Astrocyte of the spinal cord (primary cell): ENCODE measurements around the gene TNFRSF17.
"Not testable (repeated sequence)": the region's sequence is repeated elsewhere in the genome, so short reads cannot be mapped to it uniquely, and the experiment has no call there.

Source experiments
- DNase-seq: peaks from one replicate; pipeline ENCODE4 v3.0.0; 2011; ENCODE audit warnings: low read depth, low spot score
- H3K4me3 ChIP-seq: 2 replicates; pipeline ENCODE4 v1.5.1; 2011; ENCODE audit warnings: low read depth, mild to moderate bottlenecking, low read length, moderate library complexity
- CTCF ChIP-seq: IDR thresholded peaks from 2 replicates; pipeline ENCODE4 v1.5.1; 2012; ENCODE audit warnings: low read depth, mild to moderate bottlenecking, low read length, inconsistent platforms
- in situ Hi-C: cut with HindIII; loops from 2 replicates; pipeline ENCODE4 v1.10.0; 2017; ENCODE audit warnings: low sequenced_read_pairs

Gene TNFRSF17

DNA sequence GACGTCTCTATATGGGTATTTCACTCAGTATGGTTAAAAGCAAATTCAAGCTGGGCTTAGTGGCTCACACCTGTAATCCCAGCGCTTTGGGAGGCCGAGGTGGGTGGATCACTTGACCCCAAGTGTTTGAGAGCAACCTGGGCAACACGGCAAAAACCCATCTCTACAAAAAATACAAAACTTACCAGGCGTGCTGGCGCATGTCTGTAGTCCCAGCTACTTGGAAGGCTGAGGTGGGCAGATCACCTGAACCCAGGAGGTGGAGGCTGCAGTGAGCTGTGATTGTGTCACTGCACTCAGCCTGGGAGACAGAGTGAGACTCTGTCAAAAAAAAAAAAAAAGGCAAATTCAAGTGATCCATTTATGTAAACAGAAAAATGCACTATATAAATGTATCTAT, 1.3 kb upstream of the TNFRSF17 start:
- TF ChIP-seq CTCF: no peak
- in situ Hi-C loops: no loop called here
- no peak for DNase-seq
- no peak overlapping the region for H3K4me3 ChIP-seq

DNA sequence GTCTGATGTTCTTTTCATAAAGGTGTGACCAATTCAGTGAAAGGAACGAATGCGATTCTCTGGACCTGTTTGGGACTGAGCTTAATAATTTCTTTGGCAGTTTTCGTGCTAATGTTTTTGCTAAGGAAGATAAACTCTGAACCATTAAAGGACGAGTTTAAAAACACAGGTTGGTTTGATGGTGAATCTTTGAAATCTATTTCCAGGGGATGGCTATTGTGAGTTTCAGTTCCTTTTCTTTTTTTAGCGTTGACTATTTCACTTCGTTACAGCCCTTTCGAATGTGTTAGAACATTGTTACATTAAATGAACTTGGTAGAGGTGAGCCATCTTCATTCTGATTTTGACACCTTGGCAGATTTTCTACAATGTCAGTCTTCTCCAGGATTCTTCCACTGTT, 1.2 kb downstream of the TNFRSF17 start:
- DNase-seq: no peak
- in situ Hi-C loops: no loop called here
- H3K4me3 ChIP-seq: no peak overlapping the region
- TF ChIP-seq CTCF: no peak

DNA sequence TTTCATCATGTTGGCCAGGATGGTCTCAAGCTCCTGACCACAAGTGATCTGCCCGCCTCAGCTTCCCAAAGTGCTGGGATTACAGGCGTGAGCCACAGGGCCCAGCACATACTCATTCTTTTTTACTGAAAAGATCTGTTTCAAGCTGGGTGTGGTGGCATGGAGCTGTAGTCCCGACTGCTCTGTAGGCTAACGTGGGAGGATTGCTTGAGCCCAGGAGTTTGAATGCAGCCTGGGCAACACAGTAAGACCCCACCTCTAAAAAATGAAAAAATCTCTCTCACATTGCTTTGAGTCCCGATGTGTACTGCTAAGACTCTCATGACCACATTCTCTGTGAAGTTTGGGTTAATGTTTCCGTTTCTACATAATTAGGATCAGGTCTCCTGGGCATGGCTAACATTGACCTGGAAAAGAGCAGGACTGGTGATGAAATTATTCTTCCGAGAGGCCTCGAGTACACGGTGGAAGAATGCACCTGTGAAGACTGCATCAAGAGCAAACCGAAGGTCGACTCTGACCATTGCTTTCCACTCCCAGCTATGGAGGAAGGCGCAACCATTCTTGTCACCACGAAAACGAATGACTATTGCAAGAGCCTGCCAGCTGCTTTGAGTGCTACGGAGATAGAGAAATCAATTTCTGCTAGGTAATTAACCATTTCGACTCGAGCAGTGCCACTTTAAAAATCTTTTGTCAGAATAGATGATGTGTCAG, 2.3 kb downstream of the TNFRSF17 start:
- no peak for DNase-seq
- no peak overlapping the region for H3K4me3 ChIP-seq
- in situ Hi-C loops: no loop called here
- TF ChIP-seq CTCF: no peak

DNA sequence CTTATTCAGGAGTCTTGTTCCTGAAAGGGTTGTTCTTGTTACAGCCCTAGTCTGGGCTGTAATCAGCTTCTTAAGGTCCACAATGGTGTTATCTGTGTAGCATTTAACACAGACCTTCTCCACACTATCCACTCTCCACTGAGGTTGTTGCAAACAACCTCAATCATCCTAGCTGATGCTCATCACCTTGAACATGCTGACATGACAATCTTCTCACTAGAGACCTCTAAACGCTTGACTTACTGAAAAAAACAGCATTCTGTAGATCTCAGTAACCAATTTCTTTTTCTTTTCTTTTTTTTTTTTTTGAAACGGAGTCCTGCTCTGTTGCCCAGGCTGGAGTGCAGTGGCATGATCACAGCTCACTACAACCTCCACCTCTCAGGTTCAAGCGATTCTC, 3.6 kb downstream of the TNFRSF17 start:
- H3K4me3 ChIP-seq: no peak overlapping the region
- no peak for DNase-seq
- in situ Hi-C loops: no loop called here
- TF ChIP-seq CTCF: no peak

DNA sequence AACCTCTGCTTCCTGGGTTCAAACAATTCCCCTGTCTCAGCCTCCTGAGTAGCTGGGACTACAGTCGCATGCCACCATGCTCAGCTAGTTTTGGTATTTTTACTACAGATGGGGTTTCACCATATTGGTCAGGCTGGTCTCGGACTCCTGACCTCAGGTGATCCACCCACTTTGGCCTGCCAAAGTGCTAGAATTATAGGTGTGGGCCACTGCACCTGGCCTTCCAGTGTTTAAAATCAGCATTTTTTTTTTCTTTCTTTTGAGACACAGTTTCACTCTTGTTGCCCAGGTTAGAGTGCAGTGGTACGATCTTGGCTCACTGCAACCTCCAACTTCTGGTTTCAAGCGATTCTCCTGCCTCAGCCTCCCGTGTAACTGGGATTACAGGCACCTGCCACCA, 5.3 kb downstream of the TNFRSF17 start:
- H3K4me3 ChIP-seq, DNase-seq, in situ Hi-C loops: not testable (repeated sequence)

DNA sequence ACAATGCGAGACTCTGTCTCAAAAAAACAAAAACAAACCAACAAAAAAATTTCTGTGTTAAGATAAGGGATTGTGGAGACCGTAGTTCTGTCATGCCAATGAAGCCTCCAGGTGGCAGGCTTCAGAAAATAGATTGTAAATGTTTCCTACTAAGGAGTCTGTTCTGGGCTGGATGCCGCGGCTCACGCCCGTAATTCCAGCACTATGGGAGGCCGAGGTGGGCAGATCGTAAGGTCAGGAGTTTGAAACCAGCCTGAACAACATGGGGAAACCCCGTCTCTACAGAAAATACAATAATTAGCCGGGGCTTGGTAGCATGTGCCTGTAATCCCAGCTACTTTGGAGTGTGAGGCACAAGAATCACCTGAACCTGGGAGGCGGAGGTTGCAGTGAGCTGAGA, 7.1 kb downstream of the TNFRSF17 start:
- TF ChIP-seq CTCF: peak; percentile 27
- in situ Hi-C loops: no loop called here
- H3K4me3 ChIP-seq: no peak overlapping the region
- no peak for DNase-seq

GRCh38 chr16:11973070-11973469, 8.1 kb downstream of the TNFRSF17 start:
- no peak for TF ChIP-seq CTCF
- in situ Hi-C loops: no loop called here
- no peak for DNase-seq

More at GRCh38 chr16:11973070-11973469, 8.1 kb downstream of the TNFRSF17 start:
- H3K4me3 ChIP-seq: no peak overlapping the region
